ENCODE data around the gene CDH12.

The CDH12 gene

GRCh38 chr5:22621084-22621483 is 232.1 kb downstream of the CDH12 start:
- no peak for TF ChIP-seq POU6F1 (CRISPR knock-in tag; IDR thresholded peaks at IDR 0.05; ENCODE audit: borderline replicate concordance, low read depth)
- TF ChIP-seq ZNF70 (CRISPR knock-in tag; IDR thresholded peaks at IDR 0.05): no peak
- TF ChIP-seq PATZ1 (CRISPR knock-in tag; IDR thresholded peaks at IDR 0.05; ENCODE audit: borderline replicate concordance): no peak
- TF ChIP-seq ZNF565 (CRISPR knock-in tag; conservative IDR thresholded peaks at IDR 0.05; ENCODE audit: low read depth): no peak
- TF ChIP-seq BACH2 (CRISPR knock-in tag; IDR thresholded peaks at IDR 0.05; ENCODE audit: borderline replicate concordance): no peak
- no peak for TF ChIP-seq ZNF8 (CRISPR knock-in tag; IDR thresholded peaks at IDR 0.05)
- TF ChIP-seq CSDC2 (CRISPR knock-in tag; IDR thresholded peaks at IDR 0.05): no peak
- TF ChIP-seq CREB5 (CRISPR knock-in tag; IDR thresholded peaks at IDR 0.05; ENCODE audit: low read depth): no peak
- TF ChIP-seq ARNTL (CRISPR knock-in tag; IDR thresholded peaks at IDR 0.05; ENCODE audit: borderline replicate concordance, low read depth): no peak
- no peak for TF ChIP-seq ZFP3 (CRISPR knock-in tag; IDR thresholded peaks at IDR 0.05)
- no peak for TF ChIP-seq OSR1 (CRISPR knock-in tag; IDR thresholded peaks at IDR 0.05)
- TF ChIP-seq TCF4 (CRISPR knock-in tag; IDR thresholded peaks at IDR 0.05; ENCODE audit: borderline replicate concordance): no peak
- no peak for TF ChIP-seq ESRRG (CRISPR knock-in tag; IDR thresholded peaks at IDR 0.05)
- no peak for ATAC-seq

GRCh38 chr5:22615964-22616363 is 237.2 kb downstream of the CDH12 start:
- no peak for ATAC-seq
- TF ChIP-seq GLIS3 (CRISPR knock-in tag; IDR thresholded peaks at IDR 0.05) (no peak), ZFP30 (CRISPR knock-in tag; IDR thresholded peaks at IDR 0.05) (no peak), PPARA (CRISPR knock-in tag; IDR thresholded peaks at IDR 0.05; ENCODE audit: borderline replicate concordance) (no peak), ARNTL (CRISPR knock-in tag; IDR thresholded peaks at IDR 0.05; ENCODE audit: borderline replicate concordance, low read depth) (no peak), RARB (CRISPR knock-in tag; IDR thresholded peaks at IDR 0.05) (no peak), POU6F1 (CRISPR knock-in tag; IDR thresholded peaks at IDR 0.05; ENCODE audit: borderline replicate concordance, low read depth) (no peak), BACH2 (CRISPR knock-in tag; IDR thresholded peaks at IDR 0.05; ENCODE audit: borderline replicate concordance) (no peak), CSRNP3 (CRISPR knock-in tag; IDR thresholded peaks at IDR 0.05) (no peak), PATZ1 (CRISPR knock-in tag; IDR thresholded peaks at IDR 0.05; ENCODE audit: borderline replicate concordance) (no peak), SNAI2 (CRISPR knock-in tag; IDR thresholded peaks at IDR 0.05) (no peak), TSHZ2 (CRISPR knock-in tag; IDR thresholded peaks at IDR 0.05) (no peak), ZC3H10 (CRISPR knock-in tag; IDR thresholded peaks at IDR 0.05) (no peak), ZNF565 (CRISPR knock-in tag; conservative IDR thresholded peaks at IDR 0.05; ENCODE audit: low read depth) (no peak)
